IPS DF 19.7 (cell line): ENCODE data around the gene SOX12.
"Not testable (repeated sequence)": the region's sequence is repeated elsewhere in the genome, so short reads cannot be mapped to it uniquely, and the experiment has no call there.

ENCODE experiments used
- DNase-seq: peaks from one replicate; pipeline ENCODE4 v3.0.0-alpha.2; 2013; ENCODE audit warnings: low read depth, low spot score

SOX12 gene

GRCh38 chr20:328975-329695 is 3.8 kb downstream of the SOX12 start:
- no peak for DNase-seq

DNA sequence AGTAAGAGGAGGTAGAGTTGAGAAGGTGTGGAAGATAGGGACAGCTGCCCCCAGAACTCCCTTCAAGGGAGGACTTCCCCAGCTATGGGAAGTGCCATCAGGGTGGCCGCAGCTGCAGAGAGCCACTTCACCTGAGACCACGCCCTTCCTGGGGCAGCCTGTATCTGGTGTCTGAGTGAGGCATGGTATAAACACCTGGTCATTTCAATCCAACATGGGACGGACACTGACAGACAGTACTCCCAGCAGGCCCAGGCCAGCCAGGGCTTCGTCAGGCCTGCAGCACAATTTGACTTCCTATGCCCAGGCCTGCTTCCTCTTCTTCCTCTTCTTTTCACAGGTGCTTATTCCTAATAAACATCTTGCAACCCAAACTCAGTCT is 4.5 kb downstream of the SOX12 start:
- no peak for DNase-seq

DNA sequence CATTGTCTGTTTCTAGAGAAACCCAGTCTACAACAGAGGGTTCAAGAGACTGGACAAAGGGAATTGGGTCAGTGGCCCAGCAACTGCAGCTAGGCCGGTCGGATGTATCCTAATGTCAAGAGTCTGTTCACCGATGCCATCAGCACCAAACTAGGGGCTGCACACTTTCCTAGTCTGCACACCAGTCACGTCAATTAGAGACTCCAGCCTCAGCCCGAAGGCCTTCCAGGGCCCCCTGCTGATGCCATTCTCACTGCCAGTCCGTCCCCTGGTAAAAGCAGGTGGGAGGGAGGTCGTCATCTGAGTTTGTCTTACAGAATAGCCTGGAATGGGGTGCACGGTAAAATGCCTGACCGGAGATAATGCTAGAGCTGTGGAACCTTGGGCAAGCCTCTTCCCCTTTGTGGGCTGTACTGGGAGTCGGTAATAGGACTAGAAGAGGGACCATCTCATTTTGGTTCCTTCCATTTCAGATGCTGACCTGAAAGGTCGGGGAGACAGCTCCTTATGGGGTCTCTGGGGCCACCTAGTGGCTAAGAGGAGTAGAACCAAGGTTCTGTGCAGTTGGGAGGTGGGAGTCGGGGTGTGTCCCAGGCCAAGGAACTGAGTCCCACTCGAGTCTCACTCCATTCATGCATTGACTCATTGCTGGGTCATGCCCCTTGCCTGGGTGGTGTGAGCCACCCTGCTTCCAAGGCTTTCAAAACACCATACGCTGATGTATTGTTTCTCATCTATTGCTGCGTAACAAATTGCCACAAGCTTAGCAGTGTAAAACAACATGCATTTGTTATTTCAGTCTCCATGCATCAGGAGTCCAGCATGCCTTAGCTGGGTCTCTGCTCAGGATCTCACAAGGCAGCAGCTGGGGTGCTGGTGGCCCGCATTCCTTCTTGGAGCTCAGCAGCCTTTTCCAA is 5.1 kb downstream of the SOX12 start:
- DNase-seq: no peak

- no peak for DNase-seq
Observed at GRCh38 chr20:334578-334977, 9.2 kb downstream of the SOX12 start.

- DNase-seq: not testable (repeated sequence)
Observed at GRCh38 chr20:336040-336439, 10.7 kb downstream of the SOX12 start.

DNA sequence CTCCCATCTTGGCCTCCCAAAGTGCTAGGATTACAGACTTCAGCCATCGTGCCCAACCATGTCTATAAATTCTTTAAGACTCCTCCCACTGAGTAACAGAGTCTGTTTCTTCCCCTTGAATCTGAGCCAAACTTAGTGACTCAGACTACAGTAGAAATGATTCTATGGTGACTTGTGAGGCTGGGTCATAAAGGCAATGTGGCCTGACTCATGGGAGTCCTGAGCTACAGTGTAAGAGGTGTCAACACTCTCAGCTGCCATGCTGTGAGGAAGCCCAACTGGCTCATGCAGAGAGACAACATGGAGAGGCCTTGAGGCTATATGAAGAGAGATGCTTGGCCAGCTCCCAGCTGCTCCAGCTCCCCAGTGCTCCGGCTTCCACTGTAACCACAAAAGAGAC is 16.3 kb downstream of the SOX12 start:
- DNase-seq: no peak

DNA sequence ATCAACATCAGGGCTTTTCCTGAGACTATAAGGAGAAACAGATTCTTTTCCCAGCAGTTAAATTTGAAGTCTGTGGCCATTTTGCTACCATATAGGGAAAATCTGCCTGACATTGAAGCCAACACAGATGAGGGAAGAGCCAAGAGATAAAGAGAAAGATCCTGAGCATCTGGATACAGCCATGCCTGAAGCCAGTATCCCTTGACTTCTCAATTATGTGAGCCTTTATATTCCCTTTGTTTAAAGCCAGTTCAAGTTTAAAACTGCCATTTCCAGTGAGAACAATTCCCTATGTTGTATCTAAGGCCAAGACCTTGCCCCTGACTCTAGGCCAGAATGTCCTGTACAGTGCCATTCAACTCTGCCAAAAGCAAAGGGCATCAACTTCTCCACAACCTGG is 17.8 kb downstream of the SOX12 start:
- DNase-seq: no peak

GRCh38 chr20:346033-346639 is 20.8 kb downstream of the SOX12 start:
- DNase-seq: no peak

DNA sequence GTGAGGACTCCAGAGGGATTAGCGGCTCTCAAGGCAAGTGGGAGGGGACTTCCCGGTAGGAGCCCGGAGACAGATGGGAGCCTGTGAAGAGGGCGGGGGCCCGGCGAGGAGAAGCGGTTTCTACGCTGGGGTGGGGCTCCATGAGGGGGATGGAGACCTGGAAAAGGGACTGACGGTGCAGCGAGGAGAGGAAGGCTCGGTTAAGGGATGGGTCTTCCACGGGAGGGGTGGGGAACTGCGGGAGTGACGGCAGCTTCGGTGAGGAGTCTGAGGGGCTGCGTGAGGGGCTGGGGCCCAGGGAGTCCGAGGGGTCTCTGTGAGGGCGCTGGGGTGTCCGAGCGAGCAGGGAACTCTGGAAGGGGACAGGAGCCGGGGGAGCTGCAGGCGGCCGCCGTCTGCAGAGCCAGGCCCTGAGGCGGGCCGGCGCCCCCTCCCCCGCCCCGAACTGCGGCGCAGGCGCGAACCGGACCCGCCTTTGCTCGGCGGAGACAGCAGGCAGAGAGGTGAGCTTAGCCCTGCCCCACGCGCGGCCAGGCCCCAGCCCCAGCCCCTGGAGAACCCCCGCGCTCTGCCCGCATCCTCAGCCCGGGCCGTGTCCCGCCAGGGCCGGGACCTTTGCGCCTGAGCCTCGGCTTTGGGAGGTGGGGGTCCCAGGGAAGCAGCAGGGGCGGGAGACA is 21.4 kb downstream of the SOX12 start, which contains the start of gene NRSN2:
Gene NRSN2 (plus strand): TSS at position 472 of the 677 bp plus-strand sequence. CDS start 2,533 bp downstream, outside the sequence.
- no peak for DNase-seq

GRCh38 chr20:347317-347639 is 21.9 kb downstream of the SOX12 start:
- no peak for DNase-seq

GRCh38 chr20:347640-348484 is 22.5 kb downstream of the SOX12 start:
- DNase-seq: peak; percentile 77

- no peak for DNase-seq
Observed at GRCh38 chr20:348972-349841, 23.9 kb downstream of the SOX12 start.

DNA sequence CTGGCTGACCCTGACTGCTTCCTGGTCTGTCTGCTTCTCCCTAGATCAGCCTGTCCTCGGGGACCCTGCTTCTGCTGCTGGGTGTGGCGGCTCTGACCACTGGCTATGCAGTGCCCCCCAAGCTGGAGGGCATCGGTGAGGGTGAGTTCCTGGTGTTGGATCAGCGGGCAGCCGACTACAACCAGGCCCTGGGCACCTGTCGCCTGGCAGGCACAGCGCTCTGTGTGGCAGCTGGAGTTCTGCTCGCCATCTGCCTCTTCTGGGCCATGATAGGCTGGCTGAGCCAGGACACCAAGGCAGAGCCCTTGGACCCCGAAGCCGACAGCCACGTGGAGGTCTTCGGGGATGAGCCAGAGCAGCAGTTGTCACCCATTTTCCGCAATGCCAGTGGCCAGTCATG is 27.8 kb downstream of the SOX12 start:
- DNase-seq: no peak

- DNase-seq: no peak
Observed at GRCh38 chr20:354298-354977, 29.1 kb downstream of the SOX12 start.

GRCh38 chr20:356154-356553 is 30.8 kb downstream of the SOX12 start:
- DNase-seq: not testable (repeated sequence)

GRCh38 chr20:356745-357144 is 31.4 kb downstream of the SOX12 start:
- no peak for DNase-seq

GRCh38 chr20:358891-359555 is 33.7 kb downstream of the SOX12 start:
- DNase-seq: no peak

GRCh38 chr20:361561-361960 is 36.2 kb downstream of the SOX12 start:
- DNase-seq: no peak
